Neuron (in vitro differentiated cells): ENCODE data around the gene MAB21L2.

ENCODE experiments used
- H2AFZ ChIP-seq: one replicate; pipeline ENCODE4 v1.6.1; 2013; ENCODE audit warnings: low read depth, mild to moderate bottlenecking, inconsistent platforms, low read length, moderate library complexity
- H3K27me3 ChIP-seq: one replicate; pipeline ENCODE4 v1.6.1; 2013; ENCODE audit warnings: low read length; ENCODE audit not compliant: insufficient read depth
- H3K36me3 ChIP-seq: one replicate; pipeline ENCODE4 v1.6.1; 2013; ENCODE audit warnings: low read length; ENCODE audit not compliant: insufficient read depth
- H3K4me1 ChIP-seq: one replicate; pipeline ENCODE4 v1.6.1; 2013; ENCODE audit warnings: low read length; ENCODE audit not compliant: insufficient read depth
- H3K4me3 ChIP-seq: 2 replicates; pipeline ENCODE4 v1.5.1; 2013; ENCODE audit warnings: mild to moderate bottlenecking, low read length, moderate library complexity
- H3K9me3 ChIP-seq: one replicate; pipeline ENCODE4 v1.6.1; 2013; ENCODE audit warnings: low read length

The MAB21L2 gene

DNA sequence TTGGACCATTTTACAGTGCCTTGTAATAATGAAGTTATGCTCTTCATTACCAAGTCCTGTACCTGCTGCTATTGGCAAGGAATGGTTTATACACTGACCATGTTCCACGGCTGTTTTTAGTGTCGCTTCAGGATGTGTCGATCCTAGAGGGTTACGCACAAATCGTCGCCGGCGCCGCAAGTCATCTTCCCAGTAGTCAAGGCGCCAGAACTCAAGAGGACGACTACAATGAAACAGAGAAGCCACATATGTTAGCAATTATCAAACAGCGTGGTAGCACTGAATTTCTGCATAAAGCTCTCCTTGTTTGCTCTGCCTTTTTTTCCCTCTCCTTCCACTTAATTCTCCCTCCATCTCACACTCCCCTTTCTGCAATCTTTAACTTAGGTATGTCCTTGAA, 17.0 kb downstream of the MAB21L2 start:
- H3K36me3 ChIP-seq: peaks cover 2% of the 10 kb centered on the region
- no peak overlapping the region for H3K4me3 ChIP-seq
- no peak overlapping the region for H2AFZ ChIP-seq
- no peaks in the 10 kb centered on the region for H3K4me1 ChIP-seq
- no peaks in the 10 kb centered on the region for H3K27me3 ChIP-seq
- H3K9me3 ChIP-seq: no peaks in the 10 kb centered on the region

- Histone ChIP-seq H3K36me3 (peaks cover 2% of the 10 kb centered on the region), H3K27me3 (no peaks in the 10 kb centered on the region), H3K4me1 (no peaks in the 10 kb centered on the region), H3K4me3 (no peak overlapping the region), H2AFZ (no peak overlapping the region), H3K9me3 (no peaks in the 10 kb centered on the region)
Measured at GRCh38 chr4:150599547-150599946, 17.6 kb downstream of the MAB21L2 start.

GRCh38 chr4:150600812-150601445, 19.0 kb downstream of the MAB21L2 start:
- Histone ChIP-seq H2AFZ (no peak overlapping the region), H3K27me3 (no peaks in the 10 kb centered on the region), H3K9me3 (no peaks in the 10 kb centered on the region), H3K4me3 (no peak overlapping the region), H3K4me1 (no peaks in the 10 kb centered on the region), H3K36me3 (peaks cover 2% of the 10 kb centered on the region)

- Histone ChIP-seq H3K27me3 (no peaks in the 10 kb centered on the region), H3K36me3 (no peaks in the 10 kb centered on the region), H2AFZ (no peak overlapping the region), H3K4me1 (peaks cover 6% of the 10 kb centered on the region), H3K9me3 (no peaks in the 10 kb centered on the region), H3K4me3 (no peak overlapping the region)
Measured at GRCh38 chr4:150609131-150609530, 27.2 kb downstream of the MAB21L2 start.

- Histone ChIP-seq H3K4me1 (no peaks in the 10 kb centered on the region), H3K4me3 (no peak overlapping the region), H3K36me3 (no peaks in the 10 kb centered on the region), H3K27me3 (no peaks in the 10 kb centered on the region), H3K9me3 (no peaks in the 10 kb centered on the region), H2AFZ (no peak overlapping the region)
Measured at GRCh38 chr4:150619042-150619441, 37.1 kb downstream of the MAB21L2 start.

GRCh38 chr4:150624055-150624454, 42.1 kb downstream of the MAB21L2 start:
- Histone ChIP-seq H3K9me3 (no peaks in the 10 kb centered on the region), H3K27me3 (no peaks in the 10 kb centered on the region), H2AFZ (no peak overlapping the region), H3K36me3 (no peaks in the 10 kb centered on the region), H3K4me3 (no peak overlapping the region), H3K4me1 (no peaks in the 10 kb centered on the region)

DNA sequence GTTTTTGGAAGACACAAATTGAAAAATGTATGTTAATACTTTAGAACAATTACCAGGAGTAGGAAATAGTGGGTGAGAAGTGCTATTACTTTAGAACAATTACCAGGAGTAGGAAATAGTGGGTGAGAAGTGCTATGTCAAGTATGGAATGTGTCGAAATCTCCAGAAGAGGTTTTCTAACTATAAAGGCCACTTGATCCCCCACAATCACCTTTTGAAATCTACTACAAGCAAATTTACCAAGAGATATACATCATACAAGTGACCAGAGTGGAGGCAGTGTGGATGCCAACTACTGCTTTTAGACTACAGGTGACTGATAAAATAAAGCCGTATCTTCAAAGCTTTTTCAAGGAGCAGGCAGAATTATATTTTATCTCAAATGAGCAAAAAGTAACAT, 43.1 kb downstream of the MAB21L2 start:
- no peaks in the 10 kb centered on the region for H3K4me1 ChIP-seq

GRCh38 chr4:150628073-150628472, 46.1 kb downstream of the MAB21L2 start:
- H3K4me1 ChIP-seq: no peaks in the 10 kb centered on the region
- H3K4me3 ChIP-seq: no peak overlapping the region
- no peaks in the 10 kb centered on the region for H3K36me3 ChIP-seq
- H3K27me3 ChIP-seq: no peaks in the 10 kb centered on the region
- H2AFZ ChIP-seq: no peak overlapping the region
- peaks cover 1% of the 10 kb centered on the region for H3K9me3 ChIP-seq

More for the DNA sequence above, 43.1 kb downstream of the MAB21L2 start:
- Histone ChIP-seq H3K36me3 (no peaks in the 10 kb centered on the region), H3K27me3 (no peaks in the 10 kb centered on the region), H2AFZ (no peak overlapping the region), H3K9me3 (no peaks in the 10 kb centered on the region), H3K4me3 (no peak overlapping the region)

GRCh38 chr4:150632639-150633038, 50.7 kb downstream of the MAB21L2 start:
- Histone ChIP-seq H3K36me3 (no peaks in the 10 kb centered on the region), H3K27me3 (no peaks in the 10 kb centered on the region), H3K4me1 (no peaks in the 10 kb centered on the region), H2AFZ (no peak overlapping the region), H3K9me3 (peaks cover 1% of the 10 kb centered on the region), H3K4me3 (no peak overlapping the region)
